CD4-positive, alpha-beta T cell treated with Interleukin-4 for 4 hours (primary cell): ENCODE measurements around the gene MYH10.
A peak's percentile ranks its signal among the peaks of the same experiment; 100 is the strongest.

Experiments used
- DNase-seq: peaks from one replicate; pipeline ENCODE4 v3.0.0-alpha.2; 2020

The MYH10 gene

DNA sequence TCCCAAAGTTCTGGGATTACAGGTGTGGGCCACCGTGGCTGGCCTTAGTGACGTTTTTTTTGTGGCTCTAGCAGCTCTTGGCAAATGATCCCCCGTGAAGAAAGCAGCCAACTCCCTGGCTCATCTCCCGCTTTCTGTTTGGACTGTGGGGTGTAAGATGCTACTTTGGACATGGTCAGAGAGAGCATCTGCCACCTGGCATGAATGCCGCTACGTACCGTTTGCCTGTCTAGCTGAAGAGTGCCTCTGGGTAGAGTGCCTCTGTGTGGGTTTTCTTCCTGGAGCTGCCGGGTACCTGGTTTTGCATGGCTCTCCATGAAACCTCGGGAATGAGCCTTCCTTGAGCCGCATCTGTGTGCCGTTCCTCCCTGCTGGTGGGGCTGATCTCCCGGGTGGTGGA lies 160.6 kb downstream of the MYH10 start:
- no peak for DNase-seq

DNA sequence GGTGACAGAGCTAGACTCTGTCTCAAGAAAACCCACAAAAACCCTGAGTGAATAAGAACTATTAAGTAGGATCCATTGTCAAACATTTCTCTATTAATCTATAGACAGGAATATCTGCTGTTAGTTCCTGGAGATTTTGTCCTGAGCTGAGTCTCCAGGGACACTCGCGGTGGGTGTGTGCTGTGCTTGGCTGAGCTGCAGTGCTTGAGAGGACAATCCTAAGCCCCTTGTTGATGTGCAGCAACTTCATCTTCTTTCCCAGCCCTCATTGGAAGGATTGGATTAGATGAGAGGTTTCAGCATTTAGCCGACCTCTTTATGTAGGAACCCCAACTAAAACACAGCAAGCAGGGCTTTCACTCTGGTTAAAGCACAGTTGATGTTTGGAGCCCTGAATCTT lies 161.5 kb downstream of the MYH10 start:
- DNase-seq, result no peak

DNA sequence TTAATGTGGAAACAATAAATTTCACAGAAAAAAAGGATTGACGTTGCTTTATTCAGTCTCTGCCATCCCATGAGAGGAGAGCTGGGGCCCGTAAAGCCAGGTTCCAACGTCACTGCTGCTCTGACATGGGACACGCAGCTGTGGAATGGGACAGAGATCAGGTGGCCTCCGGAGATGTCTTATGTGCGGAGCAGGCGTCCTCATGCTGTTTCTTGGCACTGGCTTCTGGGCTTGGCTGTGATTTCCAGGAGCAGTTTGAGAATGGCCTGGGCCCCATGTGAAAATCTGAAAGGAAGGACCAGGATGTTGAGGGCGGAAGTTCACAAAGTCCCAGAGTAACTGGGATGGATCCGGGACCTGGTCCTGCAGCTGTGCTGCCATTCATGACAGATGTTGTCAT lies 162.4 kb downstream of the MYH10 start:
- DNase-seq, result no peak

DNA sequence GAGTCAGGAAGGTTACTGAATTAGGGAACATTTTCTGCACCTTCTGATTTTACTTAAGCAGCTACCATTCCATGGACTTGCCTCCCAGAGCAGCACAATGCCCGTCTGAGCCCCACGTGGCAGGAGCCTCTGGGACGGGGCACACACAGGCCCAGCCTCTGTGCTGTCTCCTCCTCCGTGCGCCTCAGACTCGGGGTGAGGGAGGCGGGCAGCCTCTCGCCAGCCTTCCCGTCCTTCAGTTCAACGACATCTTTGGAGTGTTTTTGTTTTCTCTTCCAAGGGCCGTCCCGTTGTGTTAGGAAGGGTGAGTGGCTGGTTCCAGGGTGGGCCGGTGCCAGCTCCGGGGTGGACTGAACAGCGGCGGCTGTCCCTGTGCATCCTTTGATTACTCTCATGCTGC lies 163.0 kb downstream of the MYH10 start:
- DNase-seq, result no peak

DNA sequence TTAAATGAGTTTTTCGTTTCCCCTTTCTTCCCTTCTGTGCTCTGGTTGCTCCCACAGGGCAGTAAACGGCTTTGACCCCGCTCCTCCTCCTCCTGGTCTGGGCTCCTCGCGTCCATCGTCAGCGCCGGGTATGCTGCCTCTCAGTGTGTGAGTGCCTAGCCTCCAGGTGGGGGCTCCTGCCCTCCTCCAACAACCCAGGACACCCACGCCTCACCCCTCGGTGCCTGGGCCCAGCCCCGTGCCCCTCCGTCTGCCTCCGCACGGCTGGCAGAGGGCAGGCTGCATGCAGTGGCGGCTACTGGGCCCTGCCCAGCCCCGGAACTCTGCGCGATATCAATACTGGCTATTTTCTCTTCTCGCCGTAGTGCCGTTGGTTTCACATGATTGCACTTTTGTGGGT lies 163.7 kb downstream of the MYH10 start:
- no peak for DNase-seq

DNA sequence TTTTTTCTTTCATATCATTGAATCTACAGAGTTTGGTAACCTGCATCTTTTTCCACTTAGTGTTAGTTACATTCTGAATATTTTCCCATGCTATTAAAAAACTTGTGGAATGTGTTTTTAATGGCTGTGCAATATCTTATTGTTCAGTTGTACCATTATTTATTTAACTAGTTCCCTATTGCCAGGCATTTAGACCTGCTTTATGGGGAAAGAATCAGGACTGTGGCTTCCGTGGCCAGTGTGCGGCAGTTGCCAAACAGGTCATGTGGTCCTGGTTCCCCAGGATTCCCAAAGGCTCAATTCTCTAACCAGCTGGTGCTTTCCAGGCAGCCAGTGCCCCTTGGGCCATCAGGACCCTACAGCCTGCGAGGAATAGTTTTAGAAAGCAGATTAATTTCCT lies 164.1 kb downstream of the MYH10 start:
- DNase-seq, result no peak

DNA sequence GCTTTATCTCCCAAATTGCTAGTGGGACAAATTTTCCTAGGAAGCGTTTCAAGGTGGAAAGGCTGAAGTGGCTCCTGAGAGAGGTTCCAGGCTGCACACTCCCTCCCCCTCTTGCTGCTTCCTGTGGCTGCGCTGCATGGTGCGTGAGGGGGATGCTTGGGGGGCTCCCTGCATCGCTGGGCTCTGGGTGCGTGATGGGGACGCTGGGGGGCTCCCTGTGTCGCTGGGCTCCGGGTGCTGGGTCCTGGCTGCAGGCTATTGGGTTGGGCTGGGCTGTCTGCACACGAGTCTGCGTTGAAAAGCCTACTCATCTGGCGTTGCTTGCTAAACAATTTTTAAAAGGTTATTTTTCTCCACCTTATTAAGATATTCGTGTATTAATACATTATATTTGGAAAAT lies 164.8 kb downstream of the MYH10 start:
- no peak for DNase-seq

DNA sequence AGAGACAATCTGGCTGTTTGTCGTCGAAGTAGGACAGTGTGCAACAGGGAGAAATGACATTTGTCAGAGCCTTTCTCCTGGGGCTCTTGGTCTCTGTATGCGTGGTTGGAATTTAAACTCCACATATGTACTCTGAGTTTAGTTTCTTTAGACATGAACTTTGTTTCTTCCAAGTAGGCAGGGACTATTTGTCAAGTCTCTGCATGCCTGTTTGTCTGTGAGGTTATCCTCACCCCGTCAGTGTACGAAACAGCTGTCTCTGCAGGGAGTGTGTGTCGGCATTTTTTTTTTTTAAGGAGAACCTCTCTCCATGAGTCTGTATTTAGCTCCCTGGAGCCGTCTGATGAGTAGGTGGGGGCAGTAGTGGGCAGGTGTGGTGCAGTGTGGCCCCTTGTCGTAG lies 165.2 kb downstream of the MYH10 start:
- DNase-seq, result no peak

DNA sequence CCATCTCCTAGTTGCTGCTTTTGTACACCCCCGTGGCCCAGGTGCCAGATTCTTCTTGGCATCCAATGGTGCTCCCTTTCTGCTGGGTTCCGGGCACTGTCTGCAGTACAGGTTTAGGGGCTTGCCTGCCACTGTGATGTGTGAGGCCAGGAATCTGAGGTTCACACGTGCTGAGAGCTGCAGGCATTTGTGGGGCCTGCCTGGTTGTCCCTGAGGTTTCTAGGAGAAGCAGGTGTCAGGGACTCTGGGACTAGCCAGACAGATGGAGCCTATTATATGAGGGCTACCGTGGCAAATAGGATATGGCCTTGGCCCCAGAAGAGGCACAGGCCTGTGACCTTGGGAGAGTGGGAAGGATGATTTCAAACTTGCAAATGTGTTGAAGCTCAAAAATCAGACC lies 165.6 kb downstream of the MYH10 start:
- no peak for DNase-seq

DNA sequence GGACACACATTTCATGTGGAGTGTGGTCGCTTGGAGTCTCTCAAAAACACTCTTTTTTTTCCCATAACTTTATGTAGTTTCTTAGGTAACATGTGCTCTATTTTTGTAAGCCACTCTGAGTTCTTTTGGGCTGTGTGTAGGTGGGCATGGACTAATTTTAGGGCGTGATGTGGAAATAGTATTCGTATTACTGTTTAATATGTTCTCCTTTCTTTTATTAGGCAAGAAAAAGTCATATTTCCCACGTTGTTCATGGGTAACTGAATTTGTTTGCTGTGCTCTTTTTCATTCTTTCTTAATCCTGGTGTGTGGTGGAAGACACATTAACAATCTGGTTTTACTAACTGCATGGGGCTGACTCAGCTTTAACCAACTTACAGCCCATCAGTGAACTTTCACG lies 167.4 kb downstream of the MYH10 start:
- no peak for DNase-seq

DNA sequence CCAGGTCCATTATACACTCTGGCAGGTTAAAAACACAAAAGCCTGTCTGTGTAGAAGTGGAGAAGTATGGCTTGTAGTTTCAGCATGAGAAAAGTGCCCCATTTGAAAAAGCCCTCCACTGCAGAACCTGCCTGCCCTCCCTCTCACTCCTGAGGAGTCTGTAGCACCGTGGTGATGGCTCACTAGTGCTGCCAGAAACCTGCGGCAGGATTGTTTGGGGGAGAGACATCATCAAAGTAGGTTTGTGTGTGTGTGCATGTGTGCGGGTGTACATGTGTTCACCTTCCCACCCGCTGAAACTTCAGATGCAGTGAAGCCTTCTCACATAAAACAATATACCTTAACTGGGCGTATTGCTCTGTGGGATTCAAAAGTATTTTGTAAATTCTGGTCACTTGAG lies 168.0 kb downstream of the MYH10 start:
- DNase-seq, result no peak

DNA sequence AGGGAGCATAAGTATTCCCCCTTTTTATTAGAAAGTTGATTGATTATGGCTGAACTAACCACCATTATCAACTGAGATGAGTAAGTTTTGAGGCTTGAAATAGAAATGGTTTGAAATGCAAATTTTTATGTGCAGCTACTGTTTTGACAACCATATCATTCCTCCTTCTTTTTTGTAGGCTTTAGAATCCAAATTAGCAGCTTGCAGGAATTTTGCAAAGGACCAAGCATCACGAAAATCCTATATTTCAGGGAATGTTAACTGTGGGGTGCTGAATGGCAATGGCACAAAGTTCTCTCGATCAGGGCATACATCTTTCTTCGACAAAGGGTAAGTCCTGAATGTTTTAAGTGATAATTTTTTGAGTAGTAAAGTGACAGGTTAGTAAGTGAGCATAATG lies 170.7 kb downstream of the MYH10 start:
- no peak for DNase-seq

DNA sequence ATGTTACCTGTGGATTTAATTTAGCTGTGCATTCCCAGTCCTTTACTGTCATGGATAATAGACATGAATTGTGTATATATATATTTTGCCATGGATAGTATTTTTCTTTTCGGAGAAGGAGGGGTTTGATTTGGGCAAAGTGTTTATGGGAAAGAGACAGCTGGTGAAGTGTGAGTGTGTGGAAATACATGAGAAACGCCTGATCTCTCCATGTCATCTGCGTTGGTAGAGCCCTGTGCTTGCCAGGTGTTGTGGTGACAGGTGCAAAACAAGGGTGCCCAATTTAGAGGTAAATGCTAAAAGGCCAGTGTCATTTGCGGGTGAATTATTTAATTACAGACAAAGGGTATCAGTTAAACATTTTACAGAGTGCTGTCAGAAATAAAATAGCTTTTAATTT lies 171.4 kb downstream of the MYH10 start:
- DNase-seq, result no peak

DNA sequence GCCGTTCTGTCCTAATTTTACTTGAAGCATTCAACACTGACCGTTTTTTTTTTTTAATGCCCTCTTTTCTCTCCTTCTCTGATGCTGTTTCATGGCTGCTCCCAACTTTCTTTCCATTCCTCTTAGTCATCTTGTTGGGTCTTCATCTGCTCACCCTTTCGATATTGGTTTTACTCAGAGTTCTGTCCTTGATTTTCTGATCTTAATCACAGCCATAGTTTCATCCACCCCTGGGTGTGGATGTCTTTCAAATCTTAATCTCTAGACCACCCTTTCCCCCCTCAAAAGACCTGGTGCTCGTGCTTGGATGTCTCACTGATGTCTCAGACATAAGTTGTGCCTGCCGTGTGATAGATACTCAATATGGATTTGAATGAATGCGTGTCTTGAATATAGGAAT lies 172.4 kb downstream of the MYH10 start:
- no peak for DNase-seq

DNA sequence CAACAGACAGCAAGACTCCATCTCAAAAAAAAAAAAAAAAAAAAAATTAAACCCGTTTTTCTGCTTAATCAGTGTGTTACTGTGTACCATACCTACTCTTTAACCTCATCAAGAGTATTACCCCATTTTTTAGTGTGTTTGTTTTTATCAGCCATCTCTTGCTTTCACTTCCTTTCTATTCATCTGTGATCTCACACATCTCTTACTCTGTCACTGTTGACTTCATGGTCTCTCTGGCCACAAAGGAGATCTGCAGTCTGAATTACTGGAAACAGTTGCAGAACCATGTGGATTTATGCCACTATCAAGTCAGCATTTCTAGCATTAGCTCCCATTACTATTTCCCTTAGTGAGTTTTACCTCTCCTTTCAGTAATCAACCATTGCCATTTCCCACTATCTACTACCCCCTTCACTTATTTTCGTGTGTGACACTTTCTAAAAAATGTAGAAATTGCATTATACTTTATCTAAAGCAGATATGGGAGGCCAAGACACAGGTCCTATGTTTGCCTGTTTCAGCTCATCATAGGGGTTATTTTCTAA lies 174.8 kb downstream of the MYH10 start:
- DNase-seq, result no peak

DNA sequence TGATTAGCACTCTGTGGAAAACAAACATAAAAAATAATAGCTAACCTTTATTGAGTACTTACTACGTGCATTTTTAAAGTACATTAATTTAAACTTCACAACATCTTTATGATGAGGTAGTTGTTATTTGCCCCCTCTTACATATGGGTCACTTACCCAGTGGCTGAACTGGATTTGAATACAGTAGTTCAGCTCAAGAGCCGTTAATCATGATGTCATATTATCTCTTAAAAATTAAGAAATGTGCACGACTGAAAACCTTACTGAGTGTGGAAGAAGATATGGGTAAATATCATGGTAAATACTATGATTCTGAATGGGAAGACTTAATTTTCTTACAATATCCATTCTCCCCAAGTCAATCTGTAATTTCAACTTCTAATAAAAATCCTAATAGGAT lies 177.2 kb downstream of the MYH10 start:
- no peak for DNase-seq

DNA sequence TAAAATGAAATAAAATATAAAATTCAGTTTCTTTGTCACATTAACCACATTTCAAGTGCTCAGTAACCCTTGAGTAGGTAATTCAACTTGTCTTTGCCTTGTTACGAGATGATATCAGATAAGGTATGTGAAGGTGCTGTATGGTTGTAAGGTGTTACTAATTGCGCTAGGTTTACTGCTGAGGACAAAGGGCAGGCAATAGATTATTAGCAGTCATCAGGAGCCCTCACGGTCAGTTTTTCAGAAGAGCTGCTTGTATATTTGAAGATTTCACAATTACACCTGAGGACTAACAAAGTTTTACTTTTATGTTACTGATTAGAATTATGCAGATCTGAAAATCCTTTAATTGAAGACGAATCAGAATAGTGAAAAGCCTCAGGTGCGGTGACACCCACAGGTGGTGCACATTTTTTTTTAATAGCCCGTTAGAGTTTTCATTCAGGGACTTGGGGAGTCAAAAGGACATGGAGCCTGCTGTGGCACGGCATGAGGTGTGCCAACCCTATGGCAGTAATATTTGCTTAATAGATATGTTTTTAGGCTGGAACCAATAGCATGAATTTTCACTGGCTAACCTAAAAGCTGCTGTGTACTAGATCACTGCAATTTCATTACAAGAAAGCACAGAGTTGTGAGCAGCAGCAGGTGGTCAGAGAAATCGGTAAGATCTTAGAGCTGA lies 178.5 kb downstream of the MYH10 start:
- no peak for DNase-seq

DNA sequence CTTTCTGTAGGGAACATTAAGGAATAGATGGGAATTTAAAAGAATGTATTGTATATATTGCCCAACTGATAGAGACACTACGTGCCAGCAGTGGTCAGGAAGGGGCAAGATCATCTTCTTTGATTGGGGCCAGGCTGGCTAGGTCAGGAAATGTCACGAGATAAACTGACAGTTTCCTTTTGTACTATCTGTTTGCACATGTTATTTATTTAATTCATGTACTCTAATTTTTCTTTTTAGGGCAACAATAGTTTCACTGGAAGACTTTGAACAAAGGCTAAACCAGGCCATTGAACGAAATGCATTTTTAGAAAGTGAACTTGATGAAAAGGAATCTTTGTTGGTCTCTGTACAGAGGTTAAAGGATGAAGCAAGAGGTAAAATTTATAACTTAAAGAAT lies 182.2 kb downstream of the MYH10 start:
- DNase-seq, result no peak

DNA sequence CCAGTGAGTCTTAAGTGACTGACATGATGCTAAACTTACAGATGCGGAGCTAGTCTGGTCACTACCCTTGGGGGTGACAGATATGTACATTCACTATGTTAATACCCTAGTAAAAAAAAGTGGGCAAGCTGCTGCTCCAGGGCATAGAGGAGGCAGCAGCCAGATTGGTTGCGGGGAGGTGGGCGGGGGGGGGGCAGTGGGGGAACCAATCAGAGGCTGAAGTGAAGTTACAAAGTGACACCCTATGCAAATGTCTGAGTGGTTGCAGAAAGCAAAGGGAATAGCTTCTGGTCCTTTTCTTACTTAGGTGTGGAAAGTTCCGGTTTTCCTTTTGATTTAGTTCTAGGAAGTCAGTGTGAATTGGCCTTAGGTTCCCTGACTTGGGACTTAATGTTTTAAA lies 182.7 kb downstream of the MYH10 start:
- DNase-seq, result no peak

DNA sequence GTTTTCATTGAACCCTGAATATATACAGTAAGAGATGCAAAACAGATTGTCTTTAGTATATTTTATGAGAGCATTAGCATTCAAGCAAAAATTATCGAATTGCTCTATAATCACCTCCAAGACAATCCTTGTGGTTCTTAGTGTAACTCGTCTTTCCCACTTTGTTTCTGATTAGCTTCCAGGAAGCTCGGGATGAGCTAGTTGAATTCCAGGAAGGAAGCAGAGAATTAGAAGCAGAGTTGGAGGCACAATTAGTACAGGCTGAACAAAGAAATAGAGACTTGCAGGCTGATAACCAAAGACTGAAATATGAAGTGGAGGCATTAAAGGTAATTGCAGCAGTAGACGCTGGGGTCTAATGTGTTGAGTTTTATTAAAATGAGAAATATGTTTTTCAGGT lies 185.0 kb downstream of the MYH10 start:
- no peak for DNase-seq

DNA sequence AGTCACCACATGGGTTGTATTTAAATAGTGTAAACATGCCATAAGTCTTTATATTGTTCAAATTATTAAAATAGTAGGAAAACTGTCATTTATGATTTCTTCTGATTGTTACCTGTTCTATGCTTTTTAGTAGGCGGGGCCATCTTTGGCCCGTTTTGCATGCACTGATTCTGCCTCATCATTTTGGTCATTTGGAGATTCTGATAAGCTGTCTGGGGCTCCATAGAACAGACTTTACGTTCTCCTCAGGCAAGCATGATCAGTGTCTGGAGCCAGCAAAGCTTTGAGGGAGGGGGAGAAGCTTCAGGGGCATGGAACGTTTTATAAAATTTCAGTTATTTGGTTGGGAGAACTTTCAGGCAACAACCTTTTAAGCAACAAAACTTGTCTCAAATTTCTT lies 186.0 kb downstream of the MYH10 start:
- DNase-seq, result no peak

DNA sequence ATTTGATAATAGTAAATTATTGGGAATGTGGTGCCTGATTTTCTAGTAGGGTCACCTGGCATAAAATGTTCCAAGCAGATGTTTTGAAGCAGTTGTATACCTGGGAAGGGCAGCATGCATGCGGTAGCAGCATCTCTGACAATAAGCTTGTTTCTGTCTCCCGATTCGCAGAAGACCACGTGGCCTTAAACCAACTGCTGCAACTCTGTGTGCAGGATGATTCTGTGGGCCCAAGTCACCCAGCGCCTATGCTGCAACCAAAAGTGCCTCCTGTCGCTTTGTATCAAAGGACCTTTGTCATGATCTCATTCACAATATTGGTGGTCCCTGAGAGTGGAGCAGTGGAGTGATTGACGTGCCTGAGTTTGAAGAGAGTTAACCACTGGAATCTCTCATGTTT lies 186.8 kb downstream of the MYH10 start:
- DNase-seq, result no peak

DNA sequence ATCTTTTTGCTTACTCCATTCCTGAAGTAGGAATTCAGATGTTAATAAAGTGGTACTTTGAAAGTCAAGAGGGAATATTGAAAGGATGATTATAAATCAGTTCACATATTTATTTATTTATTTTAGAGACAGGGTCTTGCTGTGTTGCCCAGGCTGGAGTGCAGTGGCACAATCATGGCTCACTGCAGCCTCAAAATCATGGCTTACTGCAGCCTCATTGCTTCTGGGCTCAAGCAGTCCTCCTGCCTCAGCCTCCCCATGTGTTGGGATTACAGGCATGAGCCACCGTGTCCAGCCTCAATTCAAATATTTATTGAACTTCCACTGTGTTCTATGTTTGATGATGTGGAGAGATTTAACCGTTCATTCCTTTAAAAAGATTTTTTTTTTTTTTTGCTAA lies 188.2 kb downstream of the MYH10 start:
- DNase-seq, result no peak

DNA sequence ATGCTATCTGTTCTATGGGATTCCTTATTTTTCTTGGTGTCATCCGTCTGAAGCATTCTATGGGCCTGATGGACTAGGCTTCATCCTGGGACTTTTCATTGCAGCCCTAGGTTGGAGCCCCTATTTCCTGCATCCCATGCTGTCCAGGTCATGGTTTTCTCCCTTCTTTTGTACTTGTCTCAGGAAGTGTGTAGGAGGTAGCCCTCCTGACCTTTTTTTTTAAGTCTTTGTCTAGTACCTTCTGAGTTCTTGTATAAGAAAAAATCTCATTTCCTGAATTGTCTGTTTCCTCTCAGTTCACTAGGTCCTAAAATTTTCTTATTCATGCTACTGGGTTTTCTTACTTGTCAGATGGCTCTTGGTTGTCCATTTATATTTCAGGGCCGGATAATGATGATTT lies 188.8 kb downstream of the MYH10 start:
- no peak for DNase-seq

DNA sequence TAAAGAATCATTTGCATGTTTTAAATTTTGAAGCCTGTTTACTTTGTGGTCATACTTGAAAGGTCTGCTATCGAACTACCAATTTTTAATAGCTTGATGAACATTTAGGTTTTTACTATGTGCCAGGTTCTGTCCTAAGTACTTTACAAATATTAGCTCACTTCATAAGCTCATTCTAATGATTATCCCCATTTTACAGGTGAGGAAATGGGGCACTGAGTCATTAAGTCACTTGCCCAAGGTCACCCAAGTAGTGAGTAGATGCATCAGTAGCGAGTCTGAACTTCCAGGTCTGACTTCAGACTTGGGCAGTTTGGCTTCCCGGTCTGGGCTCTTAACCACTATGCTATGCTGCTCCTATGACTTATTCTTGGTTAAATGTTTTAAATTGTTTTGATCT lies 190.8 kb downstream of the MYH10 start:
- DNase-seq, result no peak

DNA sequence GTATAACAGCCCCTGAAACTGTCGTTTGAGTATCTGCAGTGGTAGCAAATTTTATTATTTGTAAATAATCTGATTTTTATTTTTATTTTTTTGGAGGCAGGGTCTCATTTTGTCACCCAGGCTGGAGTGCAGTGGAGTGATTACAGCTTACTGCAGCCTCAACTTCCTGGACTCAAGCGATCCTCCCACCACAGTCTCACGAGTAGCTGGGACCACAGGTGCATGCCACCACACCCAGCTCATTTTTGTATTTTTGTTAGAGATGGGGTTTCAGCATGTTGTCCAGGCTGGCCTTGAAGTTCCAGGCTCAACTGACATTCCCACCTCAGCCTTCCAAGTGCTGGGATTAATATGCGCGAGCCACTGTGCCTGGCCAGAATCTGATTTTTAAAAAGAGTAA lies 192.1 kb downstream of the MYH10 start:
- peak; percentile 11 for DNase-seq
